ENCODE results near the gene TNPO2.

GRCh38 chr19:12757544-12758274 is 34.0 kb upstream of the TNPO2 start:
- no peak for TF ChIP-seq POLR2A (IDR thresholded peaks at IDR 0.05)
- peak; percentile 61 to 92 (median 88) for TF ChIP-seq CTCF (IDR thresholded peaks at IDR 0.05)

All from adrenal gland (tissue), 5 donors.